HG02852 (cell line): ENCODE data around the gene CEMP1.

Experiments
- ATAC-seq: cut with Tn5 transposase; IDR thresholded peaks from one replicate; pipeline ENCODE4 v1.9.1; 2021; ENCODE audit warnings: mild to moderate bottlenecking, moderate library complexity; ENCODE audit not compliant: unreplicated experiment

The CEMP1 gene

GRCh38 chr16:2505695-2506094 is 25.5 kb downstream of the CEMP1 start:
- no peak for ATAC-seq

GRCh38 chr16:2501946-2502895 is 29.0 kb downstream of the CEMP1 start:
- no peak for ATAC-seq

GRCh38 chr16:2500918-2501750 is 30.1 kb downstream of the CEMP1 start:
- ATAC-seq = peak; percentile 61

GRCh38 chr16:2500430-2500917 is 30.7 kb downstream of the CEMP1 start:
- ATAC-seq = no peak

- ATAC-seq = no peak
Observed at GRCh38 chr16:2499890-2500429, 31.2 kb downstream of the CEMP1 start.

- ATAC-seq = no peak
Observed at GRCh38 chr16:2499454-2499853, 31.8 kb downstream of the CEMP1 start.

- no peak for ATAC-seq
Observed at GRCh38 chr16:2498531-2499253, 32.5 kb downstream of the CEMP1 start.

- no peak for ATAC-seq
Observed at GRCh38 chr16:2497695-2498484, 33.3 kb downstream of the CEMP1 start.

- ATAC-seq = no peak
Observed at GRCh38 chr16:2497116-2497630, 34.0 kb downstream of the CEMP1 start.

- no peak for ATAC-seq
Observed at GRCh38 chr16:2496223-2497115, 34.7 kb downstream of the CEMP1 start.

GRCh38 chr16:2495041-2495440 is 36.2 kb downstream of the CEMP1 start:
- ATAC-seq = no peak

- ATAC-seq = no peak
Observed at GRCh38 chr16:2494616-2495015, 36.6 kb downstream of the CEMP1 start.

GRCh38 chr16:2493605-2494004 is 37.6 kb downstream of the CEMP1 start:
- no peak for ATAC-seq

GRCh38 chr16:2492292-2492691 is 38.9 kb downstream of the CEMP1 start:
- ATAC-seq = no peak

GRCh38 chr16:2490190-2491105 is 40.8 kb downstream of the CEMP1 start:
- no peak for ATAC-seq

- ATAC-seq = no peak
Observed at GRCh38 chr16:2489581-2489980, 41.6 kb downstream of the CEMP1 start.

GRCh38 chr16:2487903-2488531 is 43.2 kb downstream of the CEMP1 start:
- no peak for ATAC-seq
